NCI-H128 (cell line): ENCODE data around the gene PRKCE.

Experiments
- DNase-seq: peaks from one replicate; lab custom pipeline; 2025; ENCODE audit not compliant: unreplicated experiment; lab: John Stamatoyannopoulos, UW

Gene PRKCE

GRCh38 chr2:45774688-45775244 is 123.3 kb downstream of the PRKCE start:
- no peak for DNase-seq

DNA sequence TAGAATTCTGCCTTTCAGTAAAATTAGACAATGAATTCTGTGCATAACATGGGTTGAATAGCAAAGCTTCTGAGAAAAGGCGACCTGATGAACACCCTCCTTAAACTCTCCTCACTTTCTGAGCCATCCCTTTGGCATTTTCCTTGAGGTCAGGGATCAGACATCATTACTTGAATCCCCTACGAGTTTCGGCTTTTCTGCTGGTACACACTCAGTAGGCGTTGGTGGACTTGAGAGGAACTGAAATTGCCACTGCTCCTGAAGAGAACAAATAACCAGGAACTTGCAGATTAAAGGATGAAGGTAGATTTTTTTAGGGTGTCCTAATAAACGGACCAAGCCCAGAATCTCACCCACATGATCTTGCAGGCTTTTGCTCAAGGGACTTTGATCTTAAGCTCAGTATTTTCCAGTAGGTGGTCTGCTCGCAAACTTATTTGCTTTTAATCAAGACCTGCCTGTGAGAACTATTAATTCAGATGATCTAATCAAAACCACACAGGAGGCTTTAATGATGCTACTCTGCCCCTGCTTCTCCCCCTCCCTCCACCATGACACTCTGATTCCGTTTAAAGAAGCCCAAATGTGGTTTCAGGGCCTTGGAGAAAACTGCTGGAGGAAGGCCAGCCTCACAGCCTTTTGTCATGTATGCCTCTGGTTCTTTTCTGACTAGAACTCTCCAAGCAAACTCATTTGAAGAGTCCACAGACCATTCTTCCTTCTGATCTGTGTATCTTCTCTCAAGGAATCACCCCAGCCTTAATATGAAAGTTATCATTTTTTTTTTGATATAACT is 124.9 kb downstream of the PRKCE start:
- no peak for DNase-seq

DNA sequence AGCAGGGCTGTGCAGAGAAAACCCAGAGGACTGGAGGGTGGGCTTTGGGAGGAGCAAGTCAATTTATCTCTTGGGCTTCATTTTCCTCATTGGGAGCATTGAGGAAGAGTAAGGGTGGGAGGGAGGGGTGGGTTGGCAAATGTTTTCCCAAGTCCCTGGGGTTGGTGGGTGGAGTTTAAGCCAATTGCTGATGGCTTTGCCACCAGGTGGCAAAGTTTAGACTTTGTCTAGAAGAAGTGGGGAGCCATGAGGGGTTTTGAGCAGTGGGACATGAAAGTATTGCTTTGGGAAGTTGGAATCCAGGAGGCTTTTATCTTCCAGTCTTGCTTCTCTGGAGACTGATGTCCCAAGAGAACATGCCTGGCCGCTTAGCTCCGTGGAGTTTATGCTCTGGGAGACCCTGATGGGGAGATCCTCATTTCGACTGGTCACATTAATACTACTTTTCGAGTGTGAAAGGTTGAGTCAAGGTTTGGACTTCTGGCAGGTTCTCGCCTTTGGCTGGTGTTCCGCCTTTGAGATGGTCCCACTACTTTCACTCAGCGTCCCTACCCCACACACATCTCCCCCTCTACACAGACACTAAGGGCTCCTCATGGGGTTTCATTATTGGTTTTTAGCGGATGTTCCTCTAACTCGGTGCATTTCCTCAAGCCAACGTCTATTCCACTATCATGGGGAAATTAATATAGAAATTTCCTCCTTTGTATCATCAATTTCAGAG is 126.7 kb downstream of the PRKCE start:
- no peak for DNase-seq

DNA sequence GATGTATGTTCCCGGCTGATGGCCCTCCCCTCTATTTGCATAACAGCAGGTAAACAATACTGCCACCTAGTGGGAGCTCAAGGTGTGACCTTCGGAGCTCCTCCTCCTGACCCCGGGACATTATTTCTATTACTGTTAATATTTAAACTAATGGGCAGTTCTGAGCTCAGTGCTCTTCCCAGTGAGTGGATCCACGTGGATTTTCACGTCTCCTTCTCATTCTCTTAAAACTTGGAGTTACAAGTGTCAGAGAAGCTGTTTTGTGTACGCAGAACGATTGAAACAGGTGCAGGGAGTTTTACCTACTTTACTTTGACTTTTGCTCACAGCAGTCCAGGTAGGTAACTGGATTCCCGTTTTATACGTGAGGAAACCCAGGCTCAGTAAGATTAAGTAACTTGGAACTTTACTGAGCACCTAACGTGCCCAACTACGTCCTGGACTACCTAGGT is 127.3 kb downstream of the PRKCE start:
- DNase-seq, result no peak

- DNase-seq, result no peak
These were observed 129.3 kb downstream of the PRKCE start for GRCh38 chr2:45780541-45781463.

DNA sequence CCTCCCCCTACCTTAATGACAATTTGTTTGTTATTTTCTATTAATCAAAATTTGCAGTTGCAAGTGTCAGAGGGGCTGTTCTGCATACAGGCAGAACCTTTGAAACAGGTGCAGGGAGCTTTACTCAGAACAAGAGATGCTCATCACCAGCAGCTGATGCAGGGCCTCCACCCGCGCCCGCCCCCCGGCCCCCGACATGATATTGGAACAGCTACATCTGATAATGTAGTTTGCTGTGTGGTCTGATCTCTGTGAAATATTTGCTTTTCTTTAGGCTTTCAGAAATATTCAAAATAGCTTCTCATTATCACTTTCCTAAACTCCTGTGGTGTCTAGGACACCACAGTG is 130.0 kb downstream of the PRKCE start:
- no peak for DNase-seq

GRCh38 chr2:45782436-45782835 is 131.0 kb downstream of the PRKCE start:
- no peak for DNase-seq

- no peak for DNase-seq
These were observed 131.5 kb downstream of the PRKCE start for GRCh38 chr2:45782986-45783385.

GRCh38 chr2:45786030-45786835 is 134.8 kb downstream of the PRKCE start:
- no peak for DNase-seq

- DNase-seq, result no peak
These were observed 135.4 kb downstream of the PRKCE start for GRCh38 chr2:45786836-45787357.

GRCh38 chr2:45788401-45788800 is 136.9 kb downstream of the PRKCE start:
- no peak for DNase-seq

- no peak for DNase-seq
These were observed 137.8 kb downstream of the PRKCE start for GRCh38 chr2:45789317-45789716.

DNA sequence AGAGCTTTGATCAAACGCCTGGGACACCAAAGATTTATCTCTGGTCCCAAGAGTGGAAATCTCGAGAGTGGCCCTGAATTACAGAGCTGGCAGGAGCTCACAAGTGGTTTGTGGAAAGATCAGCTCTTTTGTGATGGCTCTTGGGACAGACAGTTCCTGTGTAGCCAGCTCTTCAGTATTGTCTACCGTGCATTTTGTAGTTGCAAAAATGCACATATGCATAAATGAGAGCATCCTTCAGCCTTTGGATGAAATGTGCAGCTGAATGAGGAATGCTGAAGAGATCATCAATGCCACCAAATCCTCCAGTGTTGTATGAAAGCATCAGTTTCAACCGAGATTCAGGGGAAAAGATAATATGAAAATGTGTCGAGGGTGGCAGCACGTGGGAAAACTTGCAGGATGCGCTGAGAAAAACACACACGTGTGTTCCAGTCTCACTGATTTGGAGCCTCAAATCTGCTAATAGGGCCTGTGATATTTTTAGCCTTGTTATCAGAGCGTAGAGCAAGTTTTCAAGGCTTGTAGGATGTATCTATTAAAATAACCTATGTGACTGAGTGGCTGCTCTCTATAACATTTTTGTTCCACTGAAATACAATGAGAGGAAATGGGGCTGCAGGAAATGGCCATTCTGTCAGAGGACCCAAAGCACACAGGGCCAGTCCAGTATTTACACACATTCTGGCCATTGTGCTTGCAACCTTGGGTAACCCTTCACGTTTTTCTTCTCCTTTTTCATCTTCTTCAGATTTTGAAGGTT is 138.7 kb downstream of the PRKCE start:
- no peak for DNase-seq

DNA sequence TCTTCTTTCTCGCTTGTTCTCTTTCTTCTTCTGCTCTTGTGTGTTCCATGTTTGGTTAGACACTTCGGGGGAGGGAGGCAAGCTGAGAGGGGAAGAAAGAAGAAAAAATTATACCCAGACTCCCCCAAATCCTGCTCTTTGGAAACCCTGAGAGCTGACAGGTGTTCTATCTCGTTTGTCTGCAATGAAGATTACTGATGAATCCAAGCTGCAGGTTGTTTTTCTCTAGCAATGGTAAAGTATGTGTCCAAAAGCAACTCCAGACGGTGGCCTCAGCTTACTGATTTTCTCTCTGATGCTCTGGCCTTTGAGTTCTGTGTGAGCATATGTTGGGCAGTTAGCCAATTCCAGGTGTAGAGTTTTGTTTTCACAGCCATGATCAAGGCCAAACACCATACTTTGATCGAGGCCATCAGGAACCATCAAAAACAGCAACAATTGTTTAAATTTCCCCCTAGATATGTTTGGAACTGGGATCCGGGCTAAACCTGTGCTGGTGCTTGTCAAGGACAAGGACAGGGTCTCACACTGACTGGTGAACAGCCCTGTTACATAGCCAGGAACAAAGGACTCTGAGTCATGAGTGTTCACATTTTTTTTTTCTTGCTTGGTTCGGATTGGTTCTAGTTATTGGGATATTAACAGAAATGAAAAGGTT is 142.0 kb downstream of the PRKCE start:
- DNase-seq, result no peak

DNA sequence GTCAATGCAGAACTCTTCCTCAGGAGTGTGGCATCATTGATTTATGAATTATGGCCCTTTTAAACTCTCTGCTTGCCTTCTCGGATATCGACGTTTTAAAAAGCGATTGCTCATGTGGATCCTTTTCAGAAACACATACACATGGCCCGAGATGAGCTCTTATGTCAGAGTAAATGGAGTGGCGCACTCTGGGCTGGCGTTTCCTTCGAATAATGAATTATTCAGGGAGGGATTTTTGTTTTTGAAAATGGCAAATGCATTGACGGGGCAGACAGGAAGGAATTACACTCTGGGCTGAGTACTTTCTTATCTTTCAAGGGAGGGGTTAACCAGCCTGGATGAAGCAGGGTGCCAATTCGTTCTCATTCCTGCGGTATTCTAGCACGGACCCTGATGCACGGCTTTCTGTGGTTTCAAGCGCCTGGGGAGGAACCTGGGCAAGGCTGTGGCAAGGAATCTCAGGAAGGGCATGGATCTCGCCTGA is 142.7 kb downstream of the PRKCE start:
- DNase-seq, result no peak

DNA sequence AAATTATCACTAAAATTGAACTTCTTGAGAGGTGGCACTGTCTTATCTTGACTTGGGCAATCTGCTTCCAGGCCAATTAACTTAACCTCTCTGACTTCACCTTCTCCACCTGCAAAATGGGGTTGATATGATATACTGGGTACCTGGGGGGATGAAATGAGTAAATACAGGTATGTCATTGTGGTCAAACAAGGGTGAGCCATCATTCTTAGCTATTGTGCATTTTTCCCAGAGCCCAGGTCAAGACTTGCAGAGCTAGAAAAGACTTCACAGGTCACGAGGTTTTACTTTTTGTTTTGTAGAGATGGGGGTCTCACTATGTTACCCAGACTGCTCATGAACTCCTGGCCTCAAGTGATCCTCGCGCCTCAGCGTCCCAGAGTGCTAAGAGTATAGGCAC is 145.0 kb downstream of the PRKCE start:
- DNase-seq, result no peak

DNA sequence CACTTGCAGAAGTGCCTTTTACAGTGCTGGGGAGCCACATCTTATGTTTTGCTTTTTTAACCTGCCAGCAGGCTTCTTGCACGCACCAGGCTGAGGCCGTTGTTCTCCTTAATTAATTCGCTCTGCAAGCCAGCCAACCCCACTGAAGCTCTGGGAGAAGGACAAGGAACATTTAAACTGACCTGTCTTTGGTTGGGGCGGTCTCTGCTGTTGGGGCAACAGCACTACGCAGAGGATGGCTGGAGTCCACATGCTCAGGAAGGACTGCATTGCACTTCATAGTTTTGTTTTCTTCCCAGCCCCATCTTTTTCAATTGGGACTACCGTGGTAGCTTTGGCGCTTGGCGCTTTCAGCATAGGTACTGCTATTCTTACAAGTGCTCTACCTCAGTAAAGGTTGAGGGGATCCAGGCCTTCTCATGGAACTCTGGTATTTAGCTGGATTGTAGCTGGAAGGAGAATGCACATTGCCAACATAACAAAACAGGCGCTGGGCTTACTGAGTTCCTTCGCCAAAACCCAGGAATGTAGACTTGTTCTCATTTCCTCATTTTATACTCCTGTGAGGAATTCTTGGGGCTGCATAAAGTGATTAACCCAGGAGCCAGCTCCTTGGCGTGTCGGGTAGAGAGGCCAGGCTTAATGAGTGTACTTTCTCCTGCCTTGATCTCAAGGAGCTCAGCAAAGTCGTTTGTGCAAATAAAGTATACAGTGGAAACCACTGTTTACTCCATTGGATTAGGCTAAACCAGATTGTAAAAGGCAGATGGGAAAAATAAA is 146.2 kb downstream of the PRKCE start:
- DNase-seq, result no peak
